MCF 10A (cell line): Measurements from ENCODE around the gene PTPRG. TPM values are rescaled to one million over a fixed set of nuclear protein-coding genes. Genes with fewer than 3 reads are reported as not detected.

Source experiments
- BruUV-seq: library from RNA; stranded (reverse); fragments of 400-500 nt; replicated peaks from 2 replicates; lab custom pipeline; 2021; lab: Mats Ljungman, UMichigan
- CTCF ChIA-PET: fragments of 300-600 bp; sonication (Branson Sonifier 250); formaldehyde crosslinking; extraction: SDS; loops from one replicate; lab custom pipeline; 2021; ENCODE audit warnings: antibody characterized with exemption, inconsistent platforms; lab: Yijun Ruan, JAX
- POLR2A ChIA-PET: fragments of 300-600, 350-650 bp; sonication (Branson Sonifier 250); formaldehyde crosslinking; extraction: SDS; loops from one replicate; lab custom pipeline; 2020; ENCODE audit warnings: antibody characterized with exemption, inconsistent platforms; lab: Yijun Ruan, JAX
- DNase-seq: peaks from one replicate; pipeline ENCODE4 v3.0.0-alpha.2; 2018; ENCODE audit not compliant: unreplicated experiment
- H3K27ac Mint-ChIP-seq: one replicate; pipeline ENCODE4 v1.8.0; 2022; ENCODE audit warnings: mild to moderate bottlenecking, low read depth, mixed read lengths; ENCODE audit not compliant: unreplicated experiment
- H3K27me3 Mint-ChIP-seq: one replicate; pipeline ENCODE4 v1.8.0; 2022; ENCODE audit warnings: mixed read lengths; ENCODE audit not compliant: insufficient read depth, unreplicated experiment
- H3K36me3 Mint-ChIP-seq: one replicate; pipeline ENCODE4 v1.8.0; 2022; ENCODE audit warnings: mild to moderate bottlenecking, moderate library complexity, mixed read lengths; ENCODE audit not compliant: insufficient read depth, unreplicated experiment
- H3K4me1 Mint-ChIP-seq: one replicate; pipeline ENCODE4 v1.8.0; 2022; ENCODE audit warnings: mixed read lengths; ENCODE audit not compliant: insufficient read depth, unreplicated experiment
- H3K4me3 Mint-ChIP-seq: one replicate; pipeline ENCODE4 v1.8.0; 2022; ENCODE audit warnings: mild to moderate bottlenecking, moderate library complexity, mixed read lengths; ENCODE audit not compliant: unreplicated experiment
- H3K9me3 Mint-ChIP-seq: one replicate; pipeline ENCODE4 v1.8.0; 2022; ENCODE audit warnings: mixed read lengths; ENCODE audit not compliant: unreplicated experiment
- CTCF ChIP-seq: fragments of 200-600 bp; IDR thresholded peaks from one replicate; pipeline ENCODE4 v1.8.0; 2022; ENCODE audit warnings: antibody characterized with exemption, mild to moderate bottlenecking; ENCODE audit not compliant: unreplicated experiment
- intact Hi-C: fragments of 100-400 bp; cut with micrococcal nuclease; formaldehyde crosslinking; loops from 2 replicates; pipeline ENCODE4 v1.14.1; 2022
- total RNA-seq: library from RNA; stranded (reverse); gene quantifications from 2 replicates; pipeline ENCODE4 v1.2.3, GENCODE V29; 2022

PTPRG gene
- total RNA-seq, 1 experiment from 2014 or later: 54.5 TPM

DNA sequence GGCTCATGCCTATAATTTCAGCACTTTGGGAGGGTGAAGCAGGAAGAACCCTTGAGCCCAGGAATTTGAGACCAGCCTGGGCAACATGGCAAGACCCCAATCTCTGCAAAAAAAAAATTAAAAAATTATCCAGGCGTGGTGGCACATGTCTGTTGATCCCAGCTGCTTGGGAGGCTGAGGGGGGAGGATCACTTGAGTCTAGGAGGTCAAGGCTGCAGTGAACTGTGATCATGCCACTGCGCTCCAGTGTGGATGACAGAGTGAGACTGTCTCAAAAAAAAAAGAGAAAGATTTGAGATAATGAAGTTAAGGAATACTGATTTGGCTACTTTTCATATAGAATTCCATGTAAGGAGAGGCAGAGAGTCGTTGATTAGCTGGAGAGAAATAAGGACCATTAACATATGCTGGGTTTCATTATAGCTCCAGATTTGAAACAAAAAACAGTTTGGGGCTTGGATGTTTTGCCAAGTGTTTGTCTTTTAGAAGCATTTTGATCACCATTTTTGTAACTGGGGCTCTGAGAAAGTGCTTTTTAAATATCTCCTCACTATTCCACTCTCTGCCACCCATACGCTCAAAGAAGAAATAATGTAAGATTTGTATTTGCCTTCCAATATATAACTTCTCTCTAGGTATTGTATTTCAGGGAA, 597.8 kb downstream of the PTPRG start:
- H3K4me1 Mint-ChIP-seq: peaks cover 18% of the 10 kb centered on the region
- CTCF ChIA-PET: no interaction called here

GRCh38 chr3:62159709-62160092, 598.3 kb downstream of the PTPRG start:
- BruUV-seq: no TSS peak
- Mint-ChIP-seq H3K4me1 (peaks cover 18% of the 10 kb centered on the region), H3K9me3 (no peaks in the 10 kb centered on the region), H3K36me3 (peaks cover 8% of the 10 kb centered on the region), H3K27me3 (no peaks in the 10 kb centered on the region), H3K27ac (no peak overlapping the region), H3K4me3 (no peak overlapping the region)
- ChIA-PET CTCF (interaction anchor here (1.7 kb wide), 1 partner anchor 29 kb away, joined by 10 read pairs; no protein-coding TSS in a partner anchor), POLR2A (no interaction called here)
- no peak for DNase-seq
- no peak for TF ChIP-seq CTCF
- intact Hi-C loops: no loop called here

More for the DNA sequence above, 597.8 kb downstream of the PTPRG start:
- BruUV-seq: no TSS peak
- TF ChIP-seq CTCF: no peak
- Mint-ChIP-seq H3K27me3 (no peaks in the 10 kb centered on the region), H3K27ac (no peak overlapping the region), H3K36me3 (peaks cover 8% of the 10 kb centered on the region), H3K4me3 (no peak overlapping the region), H3K9me3 (no peaks in the 10 kb centered on the region)
- POLR2A ChIA-PET: no interaction called here
- DNase-seq: no peak
- intact Hi-C loops: no loop called here

GRCh38 chr3:62161371-62161770, 600.0 kb downstream of the PTPRG start:
- Mint-ChIP-seq H3K4me1 (peaks cover 18% of the 10 kb centered on the region), H3K36me3 (peaks cover 8% of the 10 kb centered on the region), H3K27ac (peak overlapping the region; percentile 42), H3K27me3 (no peaks in the 10 kb centered on the region), H3K9me3 (no peaks in the 10 kb centered on the region), H3K4me3 (no peak overlapping the region)
- TF ChIP-seq CTCF: no peak
- no TSS peak for BruUV-seq
- POLR2A ChIA-PET: interaction anchor here (0.6 kb wide), 1 partner anchor 9 kb away, joined by 3 read pairs; no protein-coding TSS in a partner anchor
- peak; percentile 41 for DNase-seq
- intact Hi-C loops: no loop called here
- CTCF ChIA-PET: interaction anchor here (0.7 to 1.7 kb wide), 2 partner anchors 28 to 245 kb away, joined by 3 to 10 read pairs; no protein-coding TSS in a partner anchor

DNA sequence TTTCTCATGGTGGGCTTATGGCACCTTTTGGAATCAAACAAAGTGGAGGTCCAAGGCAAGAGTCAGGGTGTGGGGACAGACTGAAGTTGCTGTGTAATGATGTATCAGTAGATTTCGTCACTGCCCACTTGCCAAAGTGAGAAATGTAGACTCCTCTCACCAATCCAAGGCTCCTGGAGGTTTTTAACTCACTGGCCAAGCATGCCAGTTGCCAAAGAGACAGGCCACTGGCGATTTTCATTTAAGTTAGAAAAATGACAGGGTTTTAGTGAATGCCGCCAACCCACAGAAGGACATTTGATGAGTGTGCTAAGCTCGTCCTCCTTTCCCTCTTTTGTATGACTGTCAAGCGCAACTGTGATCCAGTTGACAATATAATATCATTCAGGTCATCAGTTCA, 602.8 kb downstream of the PTPRG start:
- TF ChIP-seq CTCF: no peak
- no TSS peak for BruUV-seq
- Mint-ChIP-seq H3K27ac (no peak overlapping the region), H3K36me3 (no peaks in the 10 kb centered on the region), H3K4me1 (peaks cover 18% of the 10 kb centered on the region), H3K9me3 (no peaks in the 10 kb centered on the region), H3K4me3 (no peak overlapping the region), H3K27me3 (no peaks in the 10 kb centered on the region)
- no peak for DNase-seq
- POLR2A ChIA-PET: no interaction called here
- CTCF ChIA-PET: interaction anchor here (1.6 kb wide), 1 partner anchor 23 kb away, joined by 5 read pairs; no protein-coding TSS in a partner anchor
- intact Hi-C loops: no loop called here
